ENCODE measurements around the gene PAM16. TPM values are rescaled to one million over a fixed set of nuclear protein-coding genes. Genes with fewer than 3 reads are reported as not detected.

Gene PAM16
- total and polyA plus RNA-seq, 2 experiments from 2014 or later: 35.0 to 70.4 TPM

DNA sequence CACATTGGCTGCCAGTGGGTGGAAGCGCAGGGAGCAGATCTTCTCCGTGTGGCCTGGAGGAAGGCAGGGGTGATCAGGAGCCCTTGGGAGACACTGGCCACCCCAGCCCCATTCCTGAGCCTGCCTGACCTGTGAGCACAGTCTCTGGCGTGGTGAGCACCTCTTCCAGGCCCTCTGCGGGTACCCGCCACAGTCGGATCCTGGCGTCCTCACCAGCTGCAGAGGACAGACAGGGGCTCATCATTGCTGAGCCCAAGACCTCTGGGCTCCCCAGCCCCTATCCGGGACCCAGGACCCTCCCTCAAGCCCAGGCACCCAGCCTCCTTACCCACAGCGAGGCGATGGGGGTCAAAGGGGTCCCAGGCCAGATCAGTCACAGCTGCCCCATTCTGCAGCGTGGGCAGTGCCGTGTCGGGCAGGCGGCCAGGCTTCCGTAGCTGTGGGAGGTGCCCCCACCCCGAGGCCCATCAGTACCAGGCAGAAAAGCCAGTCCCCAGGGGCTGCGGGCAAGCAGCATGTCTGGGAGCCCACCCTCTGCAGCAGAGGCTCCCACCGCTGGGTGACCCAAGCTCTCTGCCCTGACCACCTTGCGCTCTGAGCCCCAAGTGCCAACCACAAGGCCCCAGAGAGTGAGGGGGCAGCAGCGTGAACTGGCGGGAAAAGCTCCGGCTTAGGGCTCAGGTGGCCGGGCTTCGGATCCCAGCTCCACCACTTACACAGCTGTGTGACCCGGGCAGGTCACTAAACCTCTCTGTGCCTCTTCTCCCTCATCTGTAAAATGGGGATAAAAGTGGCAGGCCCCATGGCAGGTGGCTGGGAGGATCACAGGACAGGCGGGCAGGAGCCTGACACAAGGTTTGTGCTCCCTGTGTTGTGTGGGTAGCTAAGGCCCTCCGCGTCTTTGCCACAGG is 10.2 kb upstream of the PAM16 start:
- no peaks in the 10 kb centered on the region for H3K4me1 ChIP-seq (ENCODE audit: insufficient read depth)
- H2AFZ ChIP-seq: no peak overlapping the region
- TF ChIP-seq EZH2phosphoT487 (IDR thresholded peaks at IDR 0.05; ENCODE audit: low read depth, severe bottlenecking, unreplicated experiment) (no peak), EZH2 (IDR thresholded peaks at IDR 0.05; ENCODE audit: borderline replicate concordance) (no peak)
- TF ChIP-seq, protein P1, sequence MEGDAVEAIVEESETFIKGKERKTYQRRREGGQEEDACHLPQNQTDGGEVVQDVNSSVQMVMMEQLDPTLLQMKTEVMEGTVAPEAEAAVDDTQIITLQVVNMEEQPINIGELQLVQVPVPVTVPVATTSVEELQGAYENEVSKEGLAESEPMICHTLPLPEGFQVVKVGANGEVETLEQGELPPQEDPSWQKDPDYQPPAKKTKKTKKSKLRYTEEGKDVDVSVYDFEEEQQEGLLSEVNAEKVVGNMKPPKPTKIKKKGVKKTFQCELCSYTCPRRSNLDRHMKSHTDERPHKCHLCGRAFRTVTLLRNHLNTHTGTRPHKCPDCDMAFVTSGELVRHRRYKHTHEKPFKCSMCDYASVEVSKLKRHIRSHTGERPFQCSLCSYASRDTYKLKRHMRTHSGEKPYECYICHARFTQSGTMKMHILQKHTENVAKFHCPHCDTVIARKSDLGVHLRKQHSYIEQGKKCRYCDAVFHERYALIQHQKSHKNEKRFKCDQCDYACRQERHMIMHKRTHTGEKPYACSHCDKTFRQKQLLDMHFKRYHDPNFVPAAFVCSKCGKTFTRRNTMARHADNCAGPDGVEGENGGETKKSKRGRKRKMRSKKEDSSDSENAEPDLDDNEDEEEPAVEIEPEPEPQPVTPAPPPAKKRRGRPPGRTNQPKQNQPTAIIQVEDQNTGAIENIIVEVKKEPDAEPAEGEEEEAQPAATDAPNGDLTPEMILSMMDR (IDR thresholded peaks at IDR 0.05; ENCODE audit: poor library complexity): no peak
- H3K4me2 ChIP-seq: no peak overlapping the region
- no peaks in the 10 kb centered on the region for H4K20me1 ChIP-seq (ENCODE audit: insufficient read depth, poor library complexity, severe bottlenecking)
- H3K27ac ChIP-seq: no peak overlapping the region
- no peaks in the 10 kb centered on the region for H3K36me3 ChIP-seq (replicated peaks; ENCODE audit: insufficient read depth, low read depth)
- H3K4me3 ChIP-seq: no peak overlapping the region
- H3K79me2 ChIP-seq: no peaks in the 10 kb centered on the region
- no peak for DNase-seq (ENCODE audit: low spot score)
- no peaks in the 10 kb centered on the region for H3K9me3 ChIP-seq (ENCODE audit: low read depth)
- H3K27me3 ChIP-seq: no peaks in the 10 kb centered on the region
- WGBS (ENCODE audit: low lambda C conversion rate, missing lambda C conversion rate): 97% methylated on average over 28 of the region's 28 CpGs
- no peaks in the 10 kb centered on the region for H3K9me2 ChIP-seq (replicated peaks; ENCODE audit: insufficient read depth)

- no peaks in the 10 kb centered on the region for H3K9me3 ChIP-seq (ENCODE audit: low read depth)
- WGBS (ENCODE audit: low lambda C conversion rate, missing lambda C conversion rate): 74% methylated on average over 5 of the region's 11 CpGs
- H2AFZ ChIP-seq: no peak overlapping the region
- H3K27ac ChIP-seq: no peak overlapping the region
- no peaks in the 10 kb centered on the region for H3K36me3 ChIP-seq (replicated peaks; ENCODE audit: insufficient read depth, low read depth)
- H3K79me2 ChIP-seq: no peaks in the 10 kb centered on the region
- no peaks in the 10 kb centered on the region for H3K27me3 ChIP-seq
- H3K4me2 ChIP-seq: no peak overlapping the region
- DNase-seq (ENCODE audit: low spot score): no peak
- no peaks in the 10 kb centered on the region for H3K4me1 ChIP-seq (ENCODE audit: insufficient read depth)
- TF ChIP-seq EZH2phosphoT487 (IDR thresholded peaks at IDR 0.05; ENCODE audit: low read depth, severe bottlenecking, unreplicated experiment): no peak
- TF ChIP-seq EZH2 (IDR thresholded peaks at IDR 0.05; ENCODE audit: borderline replicate concordance): no peak
- TF ChIP-seq, protein P1 (IDR thresholded peaks at IDR 0.05; ENCODE audit: poor library complexity): no peak
- H3K9me2 ChIP-seq (replicated peaks; ENCODE audit: insufficient read depth): no peaks in the 10 kb centered on the region
- H3K4me3 ChIP-seq: no peak overlapping the region
- H4K20me1 ChIP-seq (ENCODE audit: insufficient read depth, poor library complexity, severe bottlenecking): no peaks in the 10 kb centered on the region
Observed at GRCh38 chr16:4360538-4361021, 9.5 kb upstream of the PAM16 start.

DNA sequence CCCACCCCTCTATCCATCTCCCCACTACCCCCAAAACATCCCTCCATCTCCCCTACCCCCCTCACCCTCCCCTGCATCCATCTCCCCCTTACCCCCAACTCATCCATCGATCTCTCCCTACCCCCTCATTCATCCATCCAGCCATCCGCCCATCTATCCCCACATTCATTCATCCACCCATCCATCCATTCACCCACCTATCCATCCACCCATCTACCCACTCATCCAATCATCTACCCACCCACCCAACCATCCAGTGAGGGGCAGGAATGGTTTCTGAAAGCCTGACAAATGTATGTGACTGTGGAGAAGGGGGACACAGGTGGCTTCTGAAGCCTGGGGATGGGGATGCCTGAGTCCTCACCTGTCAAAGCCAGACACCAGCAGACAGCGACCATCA is 8.8 kb upstream of the PAM16 start:
- H4K20me1 ChIP-seq (ENCODE audit: insufficient read depth, poor library complexity, severe bottlenecking): no peaks in the 10 kb centered on the region
- H3K36me3 ChIP-seq (replicated peaks; ENCODE audit: insufficient read depth, low read depth): no peaks in the 10 kb centered on the region
- H2AFZ ChIP-seq: no peak overlapping the region
- TF ChIP-seq EZH2 (IDR thresholded peaks at IDR 0.05; ENCODE audit: borderline replicate concordance) (no peak), EZH2phosphoT487 (IDR thresholded peaks at IDR 0.05; ENCODE audit: low read depth, severe bottlenecking, unreplicated experiment) (no peak)
- TF ChIP-seq, protein P1 (IDR thresholded peaks at IDR 0.05; ENCODE audit: poor library complexity): no peak
- no peak for DNase-seq (ENCODE audit: low spot score)
- no peaks in the 10 kb centered on the region for H3K9me2 ChIP-seq (replicated peaks; ENCODE audit: insufficient read depth)
- no peaks in the 10 kb centered on the region for H3K9me3 ChIP-seq (ENCODE audit: low read depth)
- no peaks in the 10 kb centered on the region for H3K4me1 ChIP-seq (ENCODE audit: insufficient read depth)
- 99% methylated on average over 3 of the region's 3 CpGs for WGBS (ENCODE audit: low lambda C conversion rate, missing lambda C conversion rate)
- no peak overlapping the region for H3K27ac ChIP-seq
- H3K4me3 ChIP-seq: no peak overlapping the region
- no peak overlapping the region for H3K4me2 ChIP-seq
- no peaks in the 10 kb centered on the region for H3K79me2 ChIP-seq
- no peaks in the 10 kb centered on the region for H3K27me3 ChIP-seq
